ENCODE data around the gene TRIP6. TPM values are rescaled to one million over a fixed set of nuclear protein-coding genes. Genes with fewer than 3 reads are reported as not detected.

Gene TRIP6
- total RNA-seq, 1 experiment from 2014 or later, result 3.2 TPM

DNA sequence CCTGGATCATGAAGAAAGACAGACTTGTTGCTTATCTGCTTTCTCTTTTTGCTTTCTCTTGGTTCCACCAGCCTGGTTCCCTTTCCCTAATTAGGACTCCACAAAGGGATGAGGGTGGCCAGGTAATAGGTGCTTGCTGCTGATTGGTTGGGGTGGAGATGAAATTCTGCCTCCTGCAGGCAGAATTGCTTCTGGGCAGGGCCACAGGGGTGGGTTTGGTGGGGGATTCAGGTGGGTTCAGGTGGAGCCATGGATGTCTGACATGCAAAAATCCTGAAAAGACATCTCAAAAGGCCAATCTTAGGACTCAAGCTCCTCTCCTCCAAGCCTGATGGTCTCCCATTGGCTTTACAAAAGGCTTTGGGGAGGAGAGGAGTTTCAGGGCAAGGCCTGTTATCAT, 53.9 kb downstream of the TRIP6 start:
- H3K4me3 ChIP-seq (ENCODE audit: low read depth in 2 of 2, low read length in 2 of 2), result no peak overlapping the region
- no peak for DNase-seq (ENCODE audit: low read depth, low spot score)
- no peaks in the 10 kb centered on the region; the same call in 1 of the 2 replicates for H3K4me1 ChIP-seq (ENCODE audit: control insufficient read depth, insufficient read depth, low read length)
- in situ Hi-C loops (cut with HindIII; ENCODE audit: low pct_unique_long_range_greater_than_20kb, low sequenced_read_pairs) (no loop called here), intact Hi-C loops (cut with micrococcal nuclease; ENCODE audit: unreplicated experiment) (no loop called here)
- no peak overlapping the region for H3K27ac ChIP-seq (ENCODE audit: low read length)
- ChIA-PET POLR2A (no interaction called here), CTCF (interaction anchor here (0.6 kb wide), 1 partner anchor 1001 kb away, joined by 4 read pairs; no protein-coding TSS in a partner anchor)
- no peaks in the 10 kb centered on the region for H3K27me3 ChIP-seq (ENCODE audit: control insufficient read depth, insufficient read depth, low read length)
- H3K36me3 ChIP-seq (ENCODE audit: control insufficient read depth, insufficient read depth, low read length), result no peaks in the 10 kb centered on the region
- no TSS peak for BruUV-seq (replicated peaks)
- TF ChIP-seq, protein P1, sequence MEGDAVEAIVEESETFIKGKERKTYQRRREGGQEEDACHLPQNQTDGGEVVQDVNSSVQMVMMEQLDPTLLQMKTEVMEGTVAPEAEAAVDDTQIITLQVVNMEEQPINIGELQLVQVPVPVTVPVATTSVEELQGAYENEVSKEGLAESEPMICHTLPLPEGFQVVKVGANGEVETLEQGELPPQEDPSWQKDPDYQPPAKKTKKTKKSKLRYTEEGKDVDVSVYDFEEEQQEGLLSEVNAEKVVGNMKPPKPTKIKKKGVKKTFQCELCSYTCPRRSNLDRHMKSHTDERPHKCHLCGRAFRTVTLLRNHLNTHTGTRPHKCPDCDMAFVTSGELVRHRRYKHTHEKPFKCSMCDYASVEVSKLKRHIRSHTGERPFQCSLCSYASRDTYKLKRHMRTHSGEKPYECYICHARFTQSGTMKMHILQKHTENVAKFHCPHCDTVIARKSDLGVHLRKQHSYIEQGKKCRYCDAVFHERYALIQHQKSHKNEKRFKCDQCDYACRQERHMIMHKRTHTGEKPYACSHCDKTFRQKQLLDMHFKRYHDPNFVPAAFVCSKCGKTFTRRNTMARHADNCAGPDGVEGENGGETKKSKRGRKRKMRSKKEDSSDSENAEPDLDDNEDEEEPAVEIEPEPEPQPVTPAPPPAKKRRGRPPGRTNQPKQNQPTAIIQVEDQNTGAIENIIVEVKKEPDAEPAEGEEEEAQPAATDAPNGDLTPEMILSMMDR (IDR thresholded peaks at IDR 0.05), result no peak
- TF ChIP-seq SIN3A (IDR thresholded peaks at IDR 0.05; ENCODE audit: borderline replicate concordance, insufficient read depth, low read depth, low read length) (no peak), POLR2AphosphoS5 (IDR thresholded peaks at IDR 0.05; ENCODE audit: low read depth, low read length) (no peak), TCF7L2 (IDR thresholded peaks at IDR 0.05; ENCODE audit: low read depth, low read length) (no peak)
- TF ChIP-seq, protein P2, sequence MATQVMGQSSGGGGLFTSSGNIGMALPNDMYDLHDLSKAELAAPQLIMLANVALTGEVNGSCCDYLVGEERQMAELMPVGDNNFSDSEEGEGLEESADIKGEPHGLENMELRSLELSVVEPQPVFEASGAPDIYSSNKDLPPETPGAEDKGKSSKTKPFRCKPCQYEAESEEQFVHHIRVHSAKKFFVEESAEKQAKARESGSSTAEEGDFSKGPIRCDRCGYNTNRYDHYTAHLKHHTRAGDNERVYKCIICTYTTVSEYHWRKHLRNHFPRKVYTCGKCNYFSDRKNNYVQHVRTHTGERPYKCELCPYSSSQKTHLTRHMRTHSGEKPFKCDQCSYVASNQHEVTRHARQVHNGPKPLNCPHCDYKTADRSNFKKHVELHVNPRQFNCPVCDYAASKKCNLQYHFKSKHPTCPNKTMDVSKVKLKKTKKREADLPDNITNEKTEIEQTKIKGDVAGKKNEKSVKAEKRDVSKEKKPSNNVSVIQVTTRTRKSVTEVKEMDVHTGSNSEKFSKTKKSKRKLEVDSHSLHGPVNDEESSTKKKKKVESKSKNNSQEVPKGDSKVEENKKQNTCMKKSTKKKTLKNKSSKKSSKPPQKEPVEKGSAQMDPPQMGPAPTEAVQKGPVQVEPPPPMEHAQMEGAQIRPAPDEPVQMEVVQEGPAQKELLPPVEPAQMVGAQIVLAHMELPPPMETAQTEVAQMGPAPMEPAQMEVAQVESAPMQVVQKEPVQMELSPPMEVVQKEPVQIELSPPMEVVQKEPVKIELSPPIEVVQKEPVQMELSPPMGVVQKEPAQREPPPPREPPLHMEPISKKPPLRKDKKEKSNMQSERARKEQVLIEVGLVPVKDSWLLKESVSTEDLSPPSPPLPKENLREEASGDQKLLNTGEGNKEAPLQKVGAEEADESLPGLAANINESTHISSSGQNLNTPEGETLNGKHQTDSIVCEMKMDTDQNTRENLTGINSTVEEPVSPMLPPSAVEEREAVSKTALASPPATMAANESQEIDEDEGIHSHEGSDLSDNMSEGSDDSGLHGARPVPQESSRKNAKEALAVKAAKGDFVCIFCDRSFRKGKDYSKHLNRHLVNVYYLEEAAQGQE (IDR thresholded peaks at IDR 0.05; ENCODE audit: insufficient read depth in 1 of 2, low read depth in 2 of 2, low read length in 1 of 2), result no peak
- no peaks in the 10 kb centered on the region for H3K9me3 ChIP-seq (ENCODE audit: control insufficient read depth, insufficient read depth, low read depth, low read length)
- no peak for ATAC-seq

Small RNAs within 50 kb of the gene (microRNA-seq; reads per million reads assigned to microRNA genes)
- not detected for gene MIR6875 (ENCODE audit: unreplicated experiment)

Other genes with a start within 250 kb of the TRIP6 start
- 9.1 TPM for gene TFR2, start 225.8 kb upstream of the TRIP6 start, total RNA-seq (2021; ENCODE audit: unreplicated experiment)
- gene ACTL6B, start 210.9 kb upstream of the TRIP6 start, total RNA-seq (2021; ENCODE audit: unreplicated experiment), result not detected
- gene GNB2, start 193.6 kb upstream of the TRIP6 start, total RNA-seq (2021; ENCODE audit: unreplicated experiment), result 289 TPM
- gene GIGYF1, start 173.1 kb upstream of the TRIP6 start, total RNA-seq (2021; ENCODE audit: unreplicated experiment), result 52.6 TPM
- gene POP7, start 161.3 kb upstream of the TRIP6 start, total RNA-seq (2021; ENCODE audit: unreplicated experiment), result 52.3 TPM
- gene EPO, start 146.9 kb upstream of the TRIP6 start, total RNA-seq (2021; ENCODE audit: unreplicated experiment), result not detected
- not detected for gene ZAN, start 133.8 kb upstream of the TRIP6 start, total RNA-seq (2021; ENCODE audit: unreplicated experiment)
- gene EPHB4, start 39.9 kb upstream of the TRIP6 start, total RNA-seq (2021; ENCODE audit: unreplicated experiment), result 192 TPM
- gene SLC12A9, start 14.7 kb upstream of the TRIP6 start, total RNA-seq (2021; ENCODE audit: unreplicated experiment), result 31.1 TPM
- gene SRRT, start 7.7 kb downstream of the TRIP6 start, total RNA-seq (2021; ENCODE audit: unreplicated experiment), result 248 TPM
- 3.3 TPM for gene UFSP1, start 22.3 kb downstream of the TRIP6 start, total RNA-seq (2021; ENCODE audit: unreplicated experiment)
- 10.4 TPM for gene ACHE, start 28.5 kb downstream of the TRIP6 start, total RNA-seq (2021; ENCODE audit: unreplicated experiment)
- gene MUC3A, start 82.1 kb downstream of the TRIP6 start, total RNA-seq (2021; ENCODE audit: unreplicated experiment), result 24.7 TPM
- gene MUC12, start 102.2 kb downstream of the TRIP6 start, total RNA-seq (2021; ENCODE audit: unreplicated experiment), result 6.8 TPM
- gene MUC17, start 152.7 kb downstream of the TRIP6 start, total RNA-seq (2021; ENCODE audit: unreplicated experiment), result not detected
- gene TRIM56, start 218.1 kb downstream of the TRIP6 start, total RNA-seq (2021; ENCODE audit: unreplicated experiment), result 37.4 TPM

All from Panc1 (cell line).